IPS-15b (cell line): ENCODE results near the gene SGO2.

Experiments used
- H3K27me3 ChIP-seq: one replicate; pipeline ENCODE4 v1.6.1; 2013; ENCODE audit warnings: low read length; ENCODE audit not compliant: control insufficient read depth, insufficient read depth
- H3K36me3 ChIP-seq: one replicate; pipeline ENCODE4 v1.6.1; 2013; ENCODE audit warnings: low read length; ENCODE audit not compliant: control insufficient read depth, insufficient read depth
- H3K4me1 ChIP-seq: one replicate; pipeline ENCODE4 v1.6.1; 2013; ENCODE audit warnings: mild to moderate bottlenecking, low read length; ENCODE audit not compliant: control insufficient read depth, insufficient read depth
- H3K4me3 ChIP-seq: one replicate; pipeline ENCODE4 v1.5.1; 2013; ENCODE audit warnings: low read depth, low read length
- H3K9ac ChIP-seq: one replicate; pipeline ENCODE4 v1.6.1; 2013; ENCODE audit warnings: low read depth, mild to moderate bottlenecking, low read length
- H3K9me3 ChIP-seq: one replicate; pipeline ENCODE4 v1.6.1; 2013; ENCODE audit warnings: mild to moderate bottlenecking, low read length; ENCODE audit not compliant: control insufficient read depth, insufficient read depth

SGO2 gene

DNA sequence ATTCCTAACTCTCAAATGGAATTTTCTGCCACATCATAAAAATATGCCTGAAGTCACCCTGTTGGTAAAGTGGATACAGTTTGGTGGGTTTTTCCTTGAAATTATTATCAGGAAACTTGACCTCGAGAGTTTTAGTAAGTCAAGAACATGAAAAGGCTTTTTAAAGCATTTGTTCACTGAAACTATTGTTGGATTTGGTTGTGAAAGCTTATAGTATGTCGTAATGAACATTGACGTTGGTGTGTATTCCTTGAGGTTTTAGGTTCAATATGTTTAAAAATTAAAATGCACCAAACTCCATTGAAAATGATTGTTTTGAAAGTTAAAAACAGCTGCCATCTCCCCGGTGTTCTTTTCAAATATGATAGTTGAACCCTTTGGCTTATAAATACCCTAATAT is 90.6 kb downstream of the SGO2 start:
- H3K9ac ChIP-seq: no peak overlapping the region
- H3K27me3 ChIP-seq: no peaks in the 10 kb centered on the region
- H3K36me3 ChIP-seq: no peaks in the 10 kb centered on the region
- H3K4me1 ChIP-seq: no peaks in the 10 kb centered on the region
- no peaks in the 10 kb centered on the region for H3K9me3 ChIP-seq
- H3K4me3 ChIP-seq: no peak overlapping the region

DNA sequence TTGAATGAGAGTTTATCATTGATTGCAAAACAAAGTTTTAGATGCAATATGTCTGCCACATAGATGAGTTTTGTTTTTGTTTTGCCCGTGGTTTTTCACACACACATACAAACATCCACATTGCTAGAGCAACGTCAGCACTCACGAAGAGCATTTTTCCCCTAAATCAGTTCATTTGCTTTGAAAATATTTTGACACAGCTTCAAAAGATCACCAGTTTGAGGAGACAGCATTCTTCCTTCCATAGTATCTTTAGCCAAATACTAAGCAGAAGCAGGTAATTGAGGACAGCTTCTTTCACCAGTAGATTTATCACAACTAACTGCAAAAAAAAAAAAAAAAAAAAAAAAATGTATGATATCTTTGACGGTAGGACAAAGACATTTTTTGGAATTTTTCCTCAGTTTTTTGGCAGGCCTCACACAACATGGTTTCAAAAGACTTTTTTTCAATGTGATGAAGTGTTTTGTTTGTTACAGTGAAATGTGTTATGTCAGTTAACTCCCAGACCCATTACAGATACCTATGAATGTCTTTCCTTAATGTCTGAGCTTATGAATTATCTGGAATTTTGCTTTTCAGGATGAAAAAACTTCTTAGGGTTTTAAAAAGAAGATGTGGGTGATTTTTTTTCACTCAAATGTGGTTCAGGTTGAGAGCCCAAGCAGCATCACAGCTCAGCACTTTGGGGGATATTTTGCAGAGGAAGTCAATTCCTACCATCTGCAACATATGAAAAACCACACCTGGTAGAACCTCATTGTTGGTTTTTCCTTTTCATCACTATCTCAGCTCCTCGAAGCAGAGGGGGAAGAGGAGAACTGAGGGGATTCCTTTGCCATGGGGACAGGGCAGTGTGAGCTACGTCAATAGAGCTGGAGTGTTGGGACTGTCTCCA is 91.4 kb downstream of the SGO2 start:
- no peaks in the 10 kb centered on the region for H3K27me3 ChIP-seq
- no peak overlapping the region for H3K4me3 ChIP-seq
- H3K36me3 ChIP-seq: no peaks in the 10 kb centered on the region
- H3K4me1 ChIP-seq: no peaks in the 10 kb centered on the region
- no peaks in the 10 kb centered on the region for H3K9me3 ChIP-seq
- H3K9ac ChIP-seq: no peak overlapping the region

DNA sequence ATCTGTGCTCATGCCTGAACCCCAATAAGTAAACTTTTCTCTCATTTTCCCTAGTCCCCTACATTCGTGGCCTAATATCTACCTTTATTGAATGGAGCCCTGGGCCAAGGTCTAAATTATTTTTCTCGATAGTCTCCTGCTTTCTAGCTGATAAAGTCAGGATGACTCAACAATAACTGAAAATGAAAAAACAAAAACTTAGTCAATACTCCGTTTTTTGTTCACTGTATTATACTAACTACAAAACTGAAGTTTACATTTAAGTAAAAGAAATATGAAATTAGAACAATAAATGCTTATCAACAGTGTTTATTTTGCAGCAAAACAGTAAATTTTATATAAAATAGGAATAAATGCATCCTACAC is 92.0 kb downstream of the SGO2 start:
- no peak overlapping the region for H3K4me3 ChIP-seq
- no peaks in the 10 kb centered on the region for H3K27me3 ChIP-seq
- H3K36me3 ChIP-seq: no peaks in the 10 kb centered on the region
- H3K9ac ChIP-seq: no peak overlapping the region
- no peaks in the 10 kb centered on the region for H3K4me1 ChIP-seq
- H3K9me3 ChIP-seq: no peaks in the 10 kb centered on the region

DNA sequence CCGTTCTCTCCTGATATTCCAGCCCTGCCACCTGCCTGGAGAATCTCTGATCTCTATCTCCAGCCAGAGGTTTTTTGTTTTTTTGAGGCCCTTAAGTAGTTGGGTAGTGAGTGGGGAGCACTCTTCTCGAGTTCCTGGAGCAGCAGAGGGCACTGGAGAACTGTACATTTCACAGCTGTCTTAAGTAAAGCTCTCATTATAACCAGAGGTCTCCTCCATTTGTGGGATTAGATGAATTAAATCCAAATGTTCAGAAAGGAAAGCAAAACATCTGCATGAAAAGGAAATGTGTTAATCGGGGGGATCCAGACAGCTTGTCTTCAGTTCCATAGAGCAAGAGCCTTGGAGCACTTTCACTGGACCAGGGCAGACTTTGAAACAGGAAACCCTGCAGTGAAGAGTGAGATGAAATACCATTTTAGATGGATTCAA is 92.6 kb downstream of the SGO2 start:
- H3K4me1 ChIP-seq: no peaks in the 10 kb centered on the region
- H3K9ac ChIP-seq: no peak overlapping the region
- no peaks in the 10 kb centered on the region for H3K27me3 ChIP-seq
- H3K4me3 ChIP-seq: no peak overlapping the region
- H3K36me3 ChIP-seq: no peaks in the 10 kb centered on the region
- H3K9me3 ChIP-seq: no peaks in the 10 kb centered on the region

DNA sequence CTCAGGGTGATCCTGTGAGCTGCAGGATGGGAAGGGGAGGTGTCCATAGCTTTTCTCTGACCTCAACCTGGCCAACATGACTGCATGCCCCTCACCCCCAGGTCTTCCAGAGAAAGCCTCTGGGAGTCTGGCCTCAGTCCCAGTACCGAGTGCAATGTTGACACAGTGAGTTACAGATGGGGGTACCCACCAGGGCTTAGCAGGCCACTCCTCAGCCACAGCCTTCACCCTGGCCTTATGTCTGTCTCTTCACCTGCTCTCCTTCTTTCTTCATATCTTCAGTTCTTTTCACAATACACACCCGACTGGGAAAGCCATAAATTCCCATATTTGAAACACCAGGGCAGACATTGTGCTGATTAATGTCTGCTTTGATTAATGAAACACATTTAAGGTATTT is 93.3 kb downstream of the SGO2 start:
- no peak overlapping the region for H3K4me3 ChIP-seq
- H3K4me1 ChIP-seq: no peaks in the 10 kb centered on the region
- no peak overlapping the region for H3K9ac ChIP-seq
- no peaks in the 10 kb centered on the region for H3K9me3 ChIP-seq
- no peaks in the 10 kb centered on the region for H3K27me3 ChIP-seq
- H3K36me3 ChIP-seq: no peaks in the 10 kb centered on the region

DNA sequence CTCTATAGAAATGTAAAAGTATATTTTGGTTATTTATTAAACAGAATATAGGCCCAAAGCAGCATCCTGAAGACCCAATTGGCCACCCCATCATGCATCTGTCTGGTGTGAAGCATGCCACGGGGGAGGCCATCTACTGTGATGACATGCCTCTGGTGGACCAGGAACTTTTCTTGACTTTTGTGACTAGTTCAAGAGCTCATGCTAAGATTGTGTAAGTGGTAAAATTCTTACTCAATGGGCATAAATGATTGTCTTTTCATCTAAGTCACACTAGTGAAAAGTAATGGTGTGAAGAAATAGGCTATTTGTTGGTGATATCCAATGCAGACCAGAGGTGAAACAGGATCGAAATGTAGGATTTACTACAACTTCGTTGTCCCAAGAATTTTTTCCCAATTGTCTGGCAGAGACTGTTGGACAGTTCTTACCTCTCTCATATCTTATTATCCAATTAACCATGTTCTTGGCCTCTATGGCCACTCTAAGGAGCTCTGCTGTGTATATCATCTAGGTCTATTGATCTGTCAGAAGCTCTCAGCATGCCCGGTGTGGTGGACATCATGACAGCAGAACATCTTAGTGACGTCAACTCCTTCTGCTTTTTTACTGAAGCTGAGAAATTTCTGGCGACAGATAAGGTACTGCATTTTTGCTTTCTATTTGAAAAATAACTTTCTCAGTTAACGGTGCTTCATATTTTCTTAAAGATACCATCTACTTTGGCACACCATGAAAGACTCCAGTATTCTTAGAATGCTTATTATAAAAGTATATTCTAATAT is 94.8 kb downstream of the SGO2 start:
- Histone ChIP-seq H3K4me3 (no peak overlapping the region), H3K9me3 (no peaks in the 10 kb centered on the region), H3K9ac (no peak overlapping the region)

DNA sequence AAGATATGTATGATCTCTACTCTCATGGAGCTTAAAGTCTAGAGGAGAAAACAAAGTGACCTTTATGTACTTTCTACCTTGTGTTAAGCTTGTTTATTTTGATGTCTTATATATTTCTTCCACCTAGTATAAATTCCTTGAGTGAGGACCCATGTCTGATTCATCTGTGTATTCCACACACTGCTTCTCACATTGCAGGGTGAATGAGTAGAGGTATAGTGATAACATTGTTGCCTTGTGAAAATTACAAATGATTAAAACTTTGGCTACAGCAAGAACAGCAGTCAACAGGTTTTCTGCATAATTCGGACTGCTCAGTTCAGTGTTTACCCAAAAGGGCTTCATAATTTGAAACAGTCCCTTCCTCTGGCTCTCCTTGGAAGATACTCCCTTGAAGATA is 96.1 kb downstream of the SGO2 start:
- H3K36me3 ChIP-seq: no peaks in the 10 kb centered on the region

More for the DNA sequence above, 94.8 kb downstream of the SGO2 start:
- Histone ChIP-seq H3K27me3 (no peaks in the 10 kb centered on the region), H3K4me1 (no peaks in the 10 kb centered on the region), H3K36me3 (no peaks in the 10 kb centered on the region)

DNA sequence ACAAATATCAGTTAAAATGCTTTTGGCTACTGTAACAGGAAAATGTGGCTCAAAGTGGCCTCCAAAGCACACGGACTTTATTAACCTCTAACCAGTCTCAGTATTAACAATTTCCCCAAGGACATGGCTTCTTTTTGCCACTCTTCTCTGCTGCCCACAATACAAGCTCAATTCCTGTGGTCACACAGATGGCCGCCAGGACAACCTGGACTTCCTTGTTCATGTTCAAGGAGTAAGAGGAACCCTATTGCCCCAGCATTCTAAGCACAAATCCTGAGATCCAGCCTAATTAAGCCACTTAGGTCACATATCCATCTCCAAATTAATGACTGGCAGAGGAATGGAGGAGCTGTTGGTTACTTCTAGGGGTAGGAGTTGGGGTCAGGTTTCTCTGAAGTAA is 98.0 kb downstream of the SGO2 start:
- Histone ChIP-seq H3K27me3 (no peaks in the 10 kb centered on the region), H3K36me3 (no peaks in the 10 kb centered on the region), H3K4me3 (no peak overlapping the region), H3K4me1 (no peaks in the 10 kb centered on the region), H3K9me3 (no peaks in the 10 kb centered on the region), H3K9ac (no peak overlapping the region)

More for the DNA sequence above, 96.1 kb downstream of the SGO2 start:
- Histone ChIP-seq H3K9ac (no peak overlapping the region), H3K27me3 (no peaks in the 10 kb centered on the region), H3K4me3 (no peak overlapping the region), H3K9me3 (no peaks in the 10 kb centered on the region), H3K4me1 (no peaks in the 10 kb centered on the region)

DNA sequence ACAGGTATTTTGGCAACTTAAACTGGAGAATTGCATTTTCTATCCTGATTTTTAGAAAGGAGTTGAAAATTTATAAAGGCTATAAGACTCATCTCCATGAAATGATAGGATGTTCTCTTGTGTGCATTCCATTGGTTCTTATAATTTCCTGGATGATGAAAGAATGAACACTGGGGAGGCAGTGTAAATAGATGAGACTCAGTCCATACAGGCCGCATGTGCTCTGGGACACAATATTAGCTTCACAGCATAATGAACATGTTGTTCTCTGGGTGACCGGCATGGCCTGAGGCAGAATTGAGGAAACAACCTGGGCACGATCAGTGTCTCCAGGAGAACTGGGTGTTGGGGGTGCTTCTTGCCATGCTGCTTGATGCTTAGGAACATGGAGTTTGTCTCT is 98.7 kb downstream of the SGO2 start:
- H3K4me3 ChIP-seq: no peak overlapping the region
- no peaks in the 10 kb centered on the region for H3K27me3 ChIP-seq
- H3K9me3 ChIP-seq: no peaks in the 10 kb centered on the region
- no peak overlapping the region for H3K9ac ChIP-seq
- H3K36me3 ChIP-seq: no peaks in the 10 kb centered on the region
- H3K4me1 ChIP-seq: no peaks in the 10 kb centered on the region

DNA sequence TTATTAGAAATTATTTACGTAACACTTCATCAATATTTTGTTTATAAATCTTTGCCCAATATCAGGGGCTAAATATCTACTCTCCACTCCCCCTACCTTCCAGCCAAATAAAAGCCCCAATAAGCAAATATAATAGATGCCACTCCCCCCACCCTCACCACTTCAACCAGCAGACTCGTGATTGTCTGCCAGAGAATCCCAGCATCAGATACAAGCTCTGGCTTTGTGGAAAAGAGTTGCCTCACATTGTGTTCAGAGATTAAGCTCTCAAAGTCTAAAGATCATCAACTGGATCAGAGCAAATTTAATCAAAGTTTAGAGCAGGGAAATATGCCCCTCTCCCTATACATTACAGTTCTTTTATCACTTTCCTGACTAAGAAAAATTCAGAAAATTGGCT is 99.3 kb downstream of the SGO2 start:
- H3K9me3 ChIP-seq: no peaks in the 10 kb centered on the region
- no peaks in the 10 kb centered on the region for H3K36me3 ChIP-seq
- no peak overlapping the region for H3K9ac ChIP-seq
- H3K4me3 ChIP-seq: no peak overlapping the region
- no peaks in the 10 kb centered on the region for H3K27me3 ChIP-seq
- no peaks in the 10 kb centered on the region for H3K4me1 ChIP-seq

DNA sequence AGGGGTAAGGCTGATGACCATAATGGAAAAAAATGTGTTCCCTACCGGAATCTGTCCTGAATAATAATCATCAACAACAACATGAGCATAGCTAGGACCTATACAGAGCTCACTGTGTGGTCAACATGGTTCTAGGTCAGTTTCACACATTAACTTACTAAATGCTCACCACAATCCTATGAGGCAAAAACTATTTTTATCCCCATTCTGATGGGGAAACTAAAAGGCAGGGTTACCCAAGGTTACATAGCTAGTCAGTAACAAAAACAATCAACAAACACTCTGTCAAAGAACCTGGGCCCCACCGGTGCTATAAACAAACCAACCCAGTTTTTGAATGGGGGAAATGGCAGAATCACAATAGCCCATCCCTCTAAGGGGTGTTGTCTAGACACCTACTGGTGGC is 100.0 kb downstream of the SGO2 start:
- Histone ChIP-seq H3K27me3 (no peaks in the 10 kb centered on the region), H3K36me3 (no peaks in the 10 kb centered on the region), H3K9me3 (no peaks in the 10 kb centered on the region), H3K4me1 (no peaks in the 10 kb centered on the region), H3K4me3 (no peak overlapping the region), H3K9ac (no peak overlapping the region)
